GM12875 (cell line): ENCODE measurements around the gene GAD1.

Experiments
- H3K4me3 ChIP-seq: one replicate; pipeline ENCODE4 v1.5.1; 2011; ENCODE audit warnings: low read depth, low read length, control low read depth
- CTCF ChIP-seq: IDR thresholded peaks from 2 replicates; pipeline ENCODE4 v1.5.1; 2011; ENCODE audit warnings: low read depth, mild to moderate bottlenecking, control low read depth, inconsistent platforms, low read length, moderate library complexity, borderline replicate concordance; ENCODE audit not compliant: insufficient read depth

Gene GAD1

DNA sequence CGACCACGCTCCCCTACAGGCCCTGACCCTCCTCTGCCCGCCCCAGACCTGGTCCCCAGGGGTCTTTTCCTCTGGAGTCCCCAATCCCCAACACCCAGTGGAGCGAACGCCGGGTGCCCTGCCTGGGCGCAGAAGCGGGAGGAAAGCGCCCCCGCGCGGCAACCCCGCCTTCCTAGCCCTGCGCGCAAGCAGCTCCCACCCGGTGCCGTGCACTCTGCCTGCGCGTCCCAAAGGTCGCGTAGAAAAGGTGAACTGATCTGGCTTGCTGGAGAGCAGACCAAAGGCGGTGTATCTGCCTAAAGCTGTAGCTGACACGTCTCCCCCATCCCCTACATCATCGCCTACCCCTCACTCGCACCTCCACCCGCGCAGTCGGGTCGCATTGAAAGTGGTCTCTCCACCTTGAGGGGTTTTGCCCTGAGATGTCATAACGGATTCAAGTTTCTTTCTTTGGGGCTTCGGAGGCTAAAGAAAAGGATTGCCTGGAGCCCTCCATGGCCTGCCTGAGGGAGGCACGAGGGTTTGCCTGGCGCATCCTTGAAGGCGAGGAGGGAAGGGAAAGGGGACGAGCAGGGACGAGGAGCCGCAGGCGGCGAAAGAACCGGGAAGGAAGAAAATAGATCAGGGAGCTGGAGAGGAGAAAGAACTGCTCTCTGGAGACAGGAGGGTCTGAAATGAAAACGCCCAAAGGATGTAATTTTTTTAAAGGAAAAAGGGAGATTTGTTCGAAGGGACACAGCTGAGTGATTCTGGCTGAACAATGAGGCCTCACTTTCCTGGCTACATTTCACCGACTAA, 5.8 kb downstream of the GAD1 start:
- H3K4me3 ChIP-seq, result no peak overlapping the region
- peak; percentile 19; the same call in 1 of the 2 replicates for TF ChIP-seq CTCF

GRCh38 chr2:170823088-170823897, 6.6 kb downstream of the GAD1 start:
- no peak for TF ChIP-seq CTCF
- no peak overlapping the region for H3K4me3 ChIP-seq

DNA sequence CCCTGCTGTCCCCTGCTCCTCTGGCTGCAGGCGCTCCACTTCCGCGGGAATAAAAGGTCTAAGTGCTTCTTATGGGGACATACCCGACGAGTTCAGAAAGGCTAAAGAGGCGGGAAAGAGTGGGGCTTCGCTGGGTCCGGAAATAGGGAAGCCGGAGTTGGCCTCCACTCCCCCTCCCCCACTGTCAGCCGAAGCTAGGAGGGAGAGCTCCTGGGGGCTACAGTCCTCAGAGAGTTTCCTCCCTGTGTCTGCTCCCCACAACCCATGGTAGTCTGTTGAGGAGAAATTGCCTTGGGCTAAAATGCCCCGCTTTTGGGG, 7.2 kb downstream of the GAD1 start:
- TF ChIP-seq CTCF, result no peak
- no peak overlapping the region for H3K4me3 ChIP-seq

GRCh38 chr2:170824526-170825015, 7.9 kb downstream of the GAD1 start:
- TF ChIP-seq CTCF, result no peak
- no peak overlapping the region for H3K4me3 ChIP-seq

GRCh38 chr2:170827841-170828532, 11.3 kb downstream of the GAD1 start:
- no peak overlapping the region for H3K4me3 ChIP-seq
- TF ChIP-seq CTCF, result no peak

DNA sequence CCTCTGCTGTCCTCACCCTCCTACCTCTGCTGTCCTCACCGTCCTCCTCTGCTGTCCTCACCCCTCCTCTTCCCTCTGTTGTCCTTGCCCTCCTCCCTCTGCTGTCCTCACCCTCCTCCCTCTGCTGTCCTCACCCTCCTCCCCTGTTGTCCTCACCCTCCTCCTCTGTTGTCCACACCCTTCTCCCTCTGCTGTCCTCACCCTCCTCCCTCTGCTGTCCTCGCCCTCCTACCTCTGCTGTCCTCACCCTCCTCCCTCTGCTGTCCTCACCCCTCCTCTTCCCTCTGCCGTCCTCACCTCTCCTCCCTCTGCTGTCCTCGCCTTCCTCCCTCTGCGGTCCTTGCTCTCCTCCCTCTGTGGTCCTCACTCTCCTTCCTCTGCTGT, 11.8 kb downstream of the GAD1 start:
- no peak overlapping the region for H3K4me3 ChIP-seq
- TF ChIP-seq CTCF, result no peak
